HepG2 (cell line): ENCODE data around the gene PSMB11. TPM values are rescaled to one million over a fixed set of nuclear protein-coding genes. Genes with fewer than 3 reads are reported as not detected.

Source experiments
- BRCA1 ChIP-seq: sonication (generic); formaldehyde crosslinking; IDR thresholded peaks from 2 replicates; pipeline ENCODE4 v1.4.0; 2020; ENCODE audit warnings: missing genetic modification reagents
- CAMTA2 ChIP-seq: sonication (generic); formaldehyde crosslinking; IDR thresholded peaks from 2 replicates; pipeline ENCODE4 v1.4.0; 2020; ENCODE audit warnings: mild to moderate bottlenecking, missing genetic modification reagents, borderline replicate concordance
- CBX5 ChIP-seq: sonication (generic); formaldehyde crosslinking; IDR thresholded peaks from 2 replicates; pipeline ENCODE4 v1.4.0; 2020; ENCODE audit warnings: missing genetic modification reagents, borderline replicate concordance
- ETV6 ChIP-seq: sonication (generic); formaldehyde crosslinking; conservative IDR thresholded peaks from 2 replicates; pipeline ENCODE4 v1.4.0; 2020; ENCODE audit warnings: missing genetic modification reagents
- GATA4 ChIP-seq: sonication (generic); IDR thresholded peaks from 2 replicates; pipeline ENCODE4 v1.6.1; 2016; ENCODE audit warnings: antibody characterized with exemption, low read depth, borderline replicate concordance
- IKZF4 ChIP-seq: sonication (generic); formaldehyde crosslinking; IDR thresholded peaks from 2 replicates; pipeline ENCODE4 v1.5.1; 2020; ENCODE audit warnings: borderline replicate concordance, mild to moderate bottlenecking, low read depth, missing genetic modification reagents; ENCODE audit errors: not compliant biosample characterization
- NR0B2 ChIP-seq: sonication (generic); formaldehyde crosslinking; IDR thresholded peaks from 2 replicates; pipeline ENCODE4 v1.4.0; 2020; ENCODE audit warnings: mild to moderate bottlenecking, missing genetic modification reagents
- PAX8 ChIP-seq: sonication (generic); formaldehyde crosslinking; IDR thresholded peaks from 2 replicates; pipeline ENCODE4 v1.8.0; 2022; ENCODE audit warnings: mild to moderate bottlenecking, missing genetic modification reagents, borderline replicate concordance
- RCOR2 ChIP-seq: IDR thresholded peaks from 2 replicates; pipeline ENCODE4 v1.6.1; 2016; ENCODE audit warnings: missing biosample characterization, missing genetic modification reagents
- RERE ChIP-seq: IDR thresholded peaks from 2 replicates; pipeline ENCODE4 v1.6.1; 2016; ENCODE audit warnings: low read depth, missing genetic modification reagents, missing compliant biosample characterization
- SIX4 ChIP-seq: sonication (generic); formaldehyde crosslinking; IDR thresholded peaks from 2 replicates; pipeline ENCODE4 v1.4.0; 2020; ENCODE audit warnings: missing genetic modification reagents
- SNRNP70 ChIP-seq: fragments of 200-400 bp; formaldehyde crosslinking; IDR thresholded peaks from 2 replicates; pipeline ENCODE4 v1.6.1; 2017; ENCODE audit warnings: mild to moderate bottlenecking, low read depth, low read length, moderate library complexity
- SPEN ChIP-seq: sonication (generic); formaldehyde crosslinking; IDR thresholded peaks from 2 replicates; pipeline ENCODE4 v1.5.1; 2020; ENCODE audit warnings: low read depth, mild to moderate bottlenecking, missing genetic modification reagents
- UBTF ChIP-seq: sonication (generic); formaldehyde crosslinking; IDR thresholded peaks from 2 replicates; pipeline ENCODE4 v1.4.0; 2020; ENCODE audit warnings: mild to moderate bottlenecking, missing genetic modification reagents
- ZNF362 ChIP-seq: sonication (generic); formaldehyde crosslinking; IDR thresholded peaks from 2 replicates; pipeline ENCODE4 v1.4.0; 2020; ENCODE audit warnings: missing genetic modification reagents, mild to moderate bottlenecking, borderline replicate concordance
- ZNF382 ChIP-seq: sonication (generic); formaldehyde crosslinking; IDR thresholded peaks from 2 replicates; pipeline ENCODE4 v1.5.0; 2020; ENCODE audit warnings: missing genetic modification reagents, mild to moderate bottlenecking, borderline replicate concordance
- ZNF710 ChIP-seq: sonication (generic); formaldehyde crosslinking; IDR thresholded peaks from 2 replicates; pipeline ENCODE4 v1.5.0; 2020; ENCODE audit warnings: mild to moderate bottlenecking, missing genetic modification reagents, borderline replicate concordance
- polyA plus RNA-seq, 8 experiments: library from polyadenylated mRNA; depleted of rRNA in 3 of 8; stranded (reverse) in 7 of 8; unstranded in 1 of 8; fragments of >200 nt; fragmentation: Illumina TruSeq in 4 of 8; extraction: Trizol in 4 of 8; gene quantifications; 2 replicates each; pipeline versions ENCODE4 v1.2.1 to v1.2.3, GENCODE V29; 2011 to 2016; ENCODE audit warnings: low read depth in 4 of 8, missing spikeins in 1 of 8, mixed read lengths in 1 of 8; ENCODE audit not compliant: insufficient read depth in 1 of 8
- total RNA-seq, 5 experiments: library from RNA; depleted of rRNA; stranded (reverse); fragments of >200 nt; fragmentation: Illumina TruSeq; extraction: Trizol; gene quantifications; 2 replicates each; pipeline ENCODE4 v1.2.3, GENCODE V29; 2016; ENCODE audit warnings: low read depth in 1 of 5

The PSMB11 gene
- total and polyA plus RNA-seq, 2 of the 13 experiments (the other 11 are each of a cell fraction or from before 2014, with no cell fraction given), result not detected

GRCh38 chr14:23035303-23036144, 6.5 kb upstream of the PSMB11 start (continued):
- no peak; the same call in 1 of the 2 replicates for TF ChIP-seq RERE (CRISPR knock-in tag)
- TF ChIP-seq SIX4 (CRISPR knock-in tag), result no peak
- no peak for TF ChIP-seq CAMTA2
- TF ChIP-seq ZNF710, result no peak
- TF ChIP-seq RCOR2 (CRISPR knock-in tag), result no peak
- TF ChIP-seq GATA4, result no peak
- no peak for TF ChIP-seq BRCA1 (CRISPR knock-in tag)
- TF ChIP-seq ZNF382 (CRISPR knock-in tag), result no peak
- TF ChIP-seq NR0B2 (CRISPR knock-in tag), result no peak
- no peak for TF ChIP-seq PAX8 (CRISPR knock-in tag)
- no peak for TF ChIP-seq CBX5 (CRISPR knock-in tag)
- TF ChIP-seq SNRNP70, result no peak
- no peak for TF ChIP-seq ETV6 (CRISPR knock-in tag)
- no peak for TF ChIP-seq ZNF362 (CRISPR knock-in tag)
- TF ChIP-seq IKZF4, result no peak
- TF ChIP-seq UBTF (CRISPR knock-in tag), result no peak
- no peak for TF ChIP-seq SPEN (CRISPR knock-in tag)
